Measurements from ENCODE around the gene SPTAN1. TPM values are rescaled to one million over a fixed set of nuclear protein-coding genes. Genes with fewer than 3 reads are reported as not detected.
"Not testable (repeated sequence)": the region's sequence is repeated elsewhere in the genome, so short reads cannot be mapped to it uniquely, and the experiment has no call there.

Gene SPTAN1
- polyA plus RNA-seq, 12 donors: 222 to 770 (median 291) TPM

- DNase-seq: no peak
Observed at GRCh38 chr9:128628471-128629048, 76.2 kb downstream of the SPTAN1 start.

- DNase-seq: no peak
Observed at GRCh38 chr9:128629136-128629535, 76.7 kb downstream of the SPTAN1 start.

GRCh38 chr9:128629852-128630545 lies 77.6 kb downstream of the SPTAN1 start:
- no peak for DNase-seq

DNA sequence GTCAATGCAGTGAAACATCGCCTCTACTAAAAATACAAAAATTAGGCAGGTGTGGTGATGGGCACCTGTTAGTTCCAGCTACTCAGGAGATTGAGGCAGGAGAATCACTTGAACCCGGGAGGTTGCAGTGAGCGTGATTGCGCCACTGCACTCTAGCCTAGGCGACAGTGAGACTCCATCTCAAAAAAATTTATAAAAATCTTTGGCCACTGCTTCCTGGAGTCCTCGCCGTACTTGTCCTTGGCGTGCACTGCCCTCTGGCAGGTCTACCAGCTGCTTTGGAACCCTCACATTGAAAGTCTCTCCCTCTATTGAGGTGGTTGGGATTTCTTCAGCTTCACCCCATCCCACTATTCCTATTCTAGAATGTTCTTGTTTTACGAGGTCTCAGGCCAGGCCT lies 79.2 kb downstream of the SPTAN1 start:
- no peak for DNase-seq

- DNase-seq: no peak
Observed at GRCh38 chr9:128632066-128632465, 79.7 kb downstream of the SPTAN1 start.

DNA sequence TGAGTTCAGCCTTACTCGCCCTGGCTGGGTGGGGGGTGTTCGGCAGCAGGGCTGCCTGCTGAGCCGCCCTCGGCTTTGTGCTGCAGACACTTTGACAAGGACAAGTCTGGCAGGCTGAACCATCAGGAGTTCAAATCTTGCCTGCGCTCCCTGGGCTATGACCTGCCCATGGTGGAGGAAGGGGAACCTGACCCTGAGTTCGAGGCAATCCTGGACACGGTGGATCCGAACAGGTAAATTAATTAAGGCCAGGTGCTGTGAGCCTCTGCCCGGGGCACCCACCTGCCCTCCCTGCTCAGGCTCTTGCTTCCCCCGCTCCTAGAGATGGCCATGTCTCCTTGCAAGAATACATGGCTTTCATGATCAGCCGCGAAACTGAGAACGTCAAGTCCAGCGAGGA lies 80.1 kb downstream of the SPTAN1 start:
- no peak for DNase-seq

- no peak for DNase-seq
Observed at GRCh38 chr9:128633057-128633456, 80.7 kb downstream of the SPTAN1 start.

DNA sequence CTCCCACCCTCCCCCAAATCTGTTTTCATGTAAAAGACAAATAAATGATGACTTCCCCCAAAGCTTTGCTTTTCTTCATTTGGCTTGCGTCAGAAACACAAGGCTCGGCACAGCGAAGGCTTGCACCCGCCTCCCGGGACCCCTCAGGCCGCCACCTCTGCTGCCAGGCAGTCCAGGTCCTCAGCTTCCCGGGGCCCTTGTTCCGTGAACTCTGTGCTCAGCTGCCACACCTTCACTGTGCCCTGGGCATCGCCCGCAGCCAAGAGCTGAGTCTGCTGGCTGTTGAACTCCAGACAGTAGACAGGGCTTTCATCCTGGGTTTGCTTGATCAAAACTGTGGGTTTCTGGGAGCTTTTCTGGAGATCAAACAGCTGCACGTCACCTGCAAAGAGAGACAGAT lies 81.2 kb downstream of the SPTAN1 start:
- DNase-seq: no peak

GRCh38 chr9:128634111-128634510 lies 81.7 kb downstream of the SPTAN1 start:
- no peak for DNase-seq

DNA sequence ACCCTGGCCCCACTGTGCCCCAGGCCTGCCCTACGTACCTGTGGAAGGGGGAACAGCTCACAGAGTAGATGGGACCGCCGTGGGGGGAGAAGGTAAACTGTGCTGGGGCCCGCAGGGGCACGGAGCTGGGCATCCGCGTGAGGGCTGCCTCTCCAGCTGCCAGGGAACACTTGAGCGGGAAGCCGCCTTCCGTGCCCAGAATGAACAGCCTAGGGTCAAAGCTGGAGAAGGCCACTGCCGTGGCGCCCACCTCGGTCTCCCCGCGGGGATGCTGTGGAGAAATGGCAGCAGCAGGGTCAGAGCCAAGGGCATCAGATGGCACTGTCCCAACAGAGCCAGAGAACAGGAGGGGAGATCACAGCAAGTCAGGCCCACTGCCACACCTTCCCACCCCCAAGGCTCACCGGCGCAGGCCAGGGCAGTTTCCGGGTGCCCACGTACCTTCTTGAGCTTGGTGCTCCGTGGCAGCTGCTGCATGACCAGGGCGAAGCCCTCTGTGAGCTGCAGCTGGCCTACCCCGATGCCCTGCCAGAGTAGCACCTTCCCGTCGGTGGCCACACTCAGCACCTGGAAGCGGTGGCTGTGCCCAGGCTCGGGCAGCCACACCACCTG lies 82.4 kb downstream of the SPTAN1 start:
- DNase-seq: no peak

DNA sequence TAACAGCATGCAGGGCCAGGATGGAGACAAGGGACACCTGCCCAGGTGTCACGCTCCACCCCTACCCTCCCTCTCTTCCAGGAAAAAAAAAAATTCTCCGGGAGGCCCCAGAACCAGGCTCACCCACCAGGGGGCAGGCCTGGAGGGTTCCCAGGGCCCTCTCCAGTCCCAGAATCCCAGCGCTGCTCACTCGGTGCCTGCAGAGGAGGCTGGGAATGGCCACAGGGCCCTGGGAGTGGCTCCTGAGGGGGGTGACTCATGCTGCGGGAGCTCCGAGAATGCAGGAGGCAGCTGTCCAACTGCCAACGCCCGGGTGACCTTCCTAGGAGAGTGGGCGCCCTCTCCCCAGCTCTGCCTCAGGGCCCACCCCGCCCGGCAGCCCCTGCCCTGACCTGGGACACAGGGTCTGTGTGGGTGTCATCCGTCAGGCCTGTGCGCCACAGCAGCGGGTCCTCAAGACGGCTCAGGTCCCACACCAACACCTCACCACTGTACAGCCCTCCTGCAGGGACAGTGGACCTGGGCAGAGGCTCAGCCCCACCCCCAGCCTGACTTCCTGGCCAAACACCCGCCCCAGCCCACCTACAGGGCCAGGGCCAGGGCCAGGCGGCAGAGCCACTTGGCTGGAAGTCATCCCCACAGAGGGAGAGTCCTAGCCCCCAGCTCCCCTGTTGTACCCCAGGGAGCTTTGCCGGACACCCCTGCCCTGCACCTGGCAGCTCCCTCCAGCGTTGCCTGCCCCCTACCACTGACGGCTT lies 83.1 kb downstream of the SPTAN1 start:
- peak; percentile 45 for DNase-seq

DNA sequence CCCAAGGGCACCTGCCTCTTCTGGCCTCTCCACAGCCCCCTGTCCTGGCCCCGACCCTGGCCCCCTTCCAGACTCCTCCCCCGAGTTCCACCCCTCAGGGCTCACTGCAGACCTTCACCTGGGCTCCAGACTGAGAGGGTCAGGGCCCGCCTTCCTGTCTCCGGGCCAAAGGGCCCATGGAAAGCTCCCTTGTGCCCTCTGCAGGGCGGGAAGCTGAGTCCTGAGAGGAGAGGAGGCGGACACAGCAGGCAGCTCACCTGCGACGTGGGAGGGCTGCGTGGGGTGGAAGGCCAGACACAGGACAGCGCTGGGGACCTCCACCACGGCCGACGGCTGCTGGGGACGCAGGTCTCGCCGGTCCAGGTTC lies 83.6 kb downstream of the SPTAN1 start:
- DNase-seq: no peak

DNA sequence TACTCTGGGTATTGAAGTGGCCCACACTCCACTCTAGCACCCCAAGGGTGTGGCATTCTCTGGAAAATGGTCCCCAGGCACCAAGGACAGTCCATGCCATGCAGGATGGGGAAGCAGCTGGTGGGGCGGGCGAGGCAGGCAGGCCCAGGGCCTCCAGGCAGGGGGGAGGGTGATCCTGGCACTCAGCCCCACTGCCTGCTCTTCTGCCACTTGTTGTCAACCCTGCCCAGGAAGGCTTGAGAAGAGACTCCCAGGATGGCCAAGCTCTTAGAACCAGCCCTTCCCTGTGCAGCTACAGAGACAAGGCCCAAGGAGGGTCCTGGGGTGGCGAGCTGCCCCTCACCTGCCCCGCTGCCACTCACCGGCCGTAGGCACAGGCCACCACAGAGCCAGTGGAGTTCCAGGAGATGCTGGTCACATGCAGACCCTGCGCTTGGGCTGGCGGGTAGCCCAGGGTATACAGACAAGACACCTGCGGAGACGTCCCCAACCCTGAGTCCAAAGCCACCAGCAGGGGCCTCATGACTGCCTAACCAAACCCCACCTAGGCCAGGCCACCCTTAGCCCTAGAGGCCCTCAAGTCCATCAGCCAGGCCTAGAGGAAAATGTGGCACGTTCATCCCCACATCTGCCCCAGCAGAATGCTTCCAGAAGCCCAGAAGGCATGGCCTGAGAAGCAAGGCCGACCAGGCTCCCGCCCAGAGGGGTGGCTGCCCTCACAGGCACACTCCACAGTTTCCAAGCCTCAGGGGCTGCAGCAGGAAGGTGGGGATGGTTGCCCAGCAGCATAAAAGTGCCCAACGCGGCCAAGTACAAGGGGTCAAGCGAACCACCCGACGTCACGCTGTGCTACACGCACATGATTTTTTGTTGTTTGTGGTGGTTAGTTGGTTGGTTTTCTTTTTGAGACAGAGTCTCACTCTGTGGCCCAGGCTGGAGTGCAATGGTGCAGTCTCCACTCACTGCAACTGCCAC lies 84.5 kb downstream of the SPTAN1 start:
- no peak for DNase-seq

DNA sequence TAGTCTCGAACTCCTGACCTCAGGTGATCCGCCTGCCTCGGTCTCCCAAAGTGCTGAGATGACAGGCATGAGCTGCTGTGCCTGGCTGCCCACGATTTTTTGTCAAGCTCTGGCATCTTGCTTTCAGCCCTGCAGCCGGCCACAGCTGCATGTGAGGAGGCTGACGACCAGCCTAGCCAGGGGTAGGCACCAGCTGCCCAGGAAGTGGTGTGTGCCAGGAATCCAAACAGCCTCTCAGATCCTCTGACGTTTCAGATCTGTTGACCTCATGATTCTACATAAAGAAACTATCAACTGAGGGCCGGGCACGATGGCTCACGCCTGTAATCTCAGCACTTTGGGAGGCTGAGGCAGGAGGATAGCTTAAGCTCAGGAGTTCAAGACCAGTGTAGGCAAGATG lies 85.3 kb downstream of the SPTAN1 start:
- DNase-seq: no peak

DNA sequence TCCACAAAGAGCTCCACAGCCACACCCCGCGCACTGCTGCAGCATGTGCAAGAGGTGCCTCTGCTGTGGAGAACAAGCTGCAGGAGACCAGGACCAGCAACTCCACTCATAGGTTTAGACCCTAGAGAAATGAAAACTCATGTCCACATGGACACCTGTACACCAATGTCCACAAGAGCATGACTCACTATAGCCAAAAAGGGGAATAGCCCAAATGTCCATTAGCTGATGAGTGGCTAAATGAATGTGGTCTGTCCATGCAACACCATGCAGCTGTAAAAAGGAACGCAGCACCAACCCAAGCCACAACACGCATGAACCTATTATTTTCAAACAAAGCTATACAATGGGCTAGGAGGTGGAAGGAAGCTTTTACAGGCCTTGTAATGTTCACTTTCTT lies 86.2 kb downstream of the SPTAN1 start:
- DNase-seq: no peak

GRCh38 chr9:128640603-128641002 lies 88.2 kb downstream of the SPTAN1 start:
- DNase-seq: no peak

DNA sequence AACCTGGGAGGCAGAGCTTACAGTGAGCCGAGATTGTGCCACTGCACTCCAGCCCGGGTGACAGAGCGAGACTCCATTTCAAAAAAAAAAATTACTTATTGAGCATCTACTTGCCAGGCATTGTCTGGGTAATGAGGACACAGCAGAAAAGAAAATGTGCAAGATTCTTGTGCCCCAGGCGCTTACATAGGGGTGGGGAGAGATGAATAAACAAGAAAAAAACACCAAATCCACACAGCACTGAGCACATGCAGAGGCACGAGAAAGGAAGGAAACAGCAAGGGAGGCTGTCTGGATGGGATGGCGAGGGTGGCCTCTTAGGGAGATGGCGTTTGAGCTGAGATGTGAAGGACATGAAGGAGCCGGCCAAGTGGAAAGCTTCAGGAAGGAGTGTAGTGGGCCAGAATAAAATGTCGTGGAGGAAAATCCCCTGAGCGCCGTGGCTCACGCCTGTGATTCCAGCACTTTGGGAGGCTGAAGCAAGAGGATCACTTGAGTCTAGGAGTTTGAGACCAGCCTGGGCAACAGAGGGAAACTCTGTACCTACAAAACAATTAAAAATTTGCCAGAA lies 90.4 kb downstream of the SPTAN1 start:
- no peak for DNase-seq

DNA sequence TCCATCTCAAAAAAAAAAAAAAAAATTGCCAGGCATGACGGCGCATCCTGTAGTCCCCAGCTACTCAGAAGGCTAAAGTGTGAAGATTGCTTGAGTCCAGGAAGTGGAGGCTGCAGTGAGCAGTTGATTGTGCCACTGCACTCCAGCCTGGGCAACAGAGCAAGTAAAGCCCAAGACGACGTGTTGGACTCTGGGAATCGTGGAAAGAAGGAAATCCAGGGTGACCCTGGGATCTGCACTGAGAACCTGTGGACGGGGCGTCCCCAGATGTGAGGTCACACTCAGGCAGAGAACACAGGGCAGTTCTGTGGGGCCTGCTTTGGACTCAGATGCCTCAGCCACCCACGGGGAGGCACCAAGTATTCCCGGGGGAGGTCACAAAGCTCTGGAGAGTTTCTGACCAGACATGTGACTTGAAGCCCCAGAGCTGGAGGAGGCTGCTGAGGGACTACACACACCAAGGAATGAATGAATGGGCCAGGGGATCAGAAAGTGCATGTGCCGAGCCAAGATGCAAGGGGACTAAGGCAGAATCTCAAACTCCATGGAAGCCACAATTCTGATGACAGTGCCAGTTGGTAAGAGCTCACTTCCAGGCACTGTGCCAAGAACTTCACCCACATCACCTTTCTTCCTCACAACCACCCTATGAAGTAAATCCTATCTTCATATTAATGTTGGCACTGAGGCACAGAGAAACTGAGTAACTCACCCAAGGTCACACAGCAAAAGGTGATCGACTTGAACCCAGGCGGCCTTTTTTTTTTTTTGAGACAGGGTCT lies 91.3 kb downstream of the SPTAN1 start:
- DNase-seq: no peak

- DNase-seq: not testable (repeated sequence)
Observed at GRCh38 chr9:128648206-128648605, 95.8 kb downstream of the SPTAN1 start.

DNA sequence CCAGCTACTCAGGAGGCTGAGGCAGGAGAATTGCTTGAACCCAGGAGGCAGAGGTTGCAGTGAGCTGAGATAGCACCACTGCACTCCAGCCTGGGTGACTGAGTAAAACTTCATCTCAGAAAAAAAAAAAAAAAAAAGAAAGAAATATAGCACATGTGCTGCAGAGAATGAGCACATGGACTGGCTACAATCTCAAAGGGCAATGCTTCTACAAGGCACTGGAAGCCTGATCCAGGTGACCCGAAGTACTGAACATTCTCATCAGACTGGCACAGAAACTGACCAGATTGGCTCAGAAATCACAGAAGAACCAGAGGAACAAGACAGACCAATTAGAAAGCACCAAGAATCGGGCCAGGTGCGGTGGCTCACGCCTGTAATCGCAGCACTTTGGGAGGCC lies 99.4 kb downstream of the SPTAN1 start:
- no peak for DNase-seq
